Bronchial epithelial cell (primary cell): Measurements from ENCODE around the gene NOXRED1. TPM values are rescaled to one million over a fixed set of nuclear protein-coding genes. Genes with fewer than 3 reads are reported as not detected.
"Not testable (repeated sequence)": the region's sequence is repeated elsewhere in the genome, so short reads cannot be mapped to it uniquely, and the experiment has no call there.

Experiments used
- DNase-seq: peaks from one replicate; pipeline ENCODE4 v3.0.0-alpha.2; 2010; ENCODE audit warnings: low read depth
- FAIRE-seq: peaks from 2 replicates; lab custom pipeline; 2011; peaks lifted over from hg19 to GRCh38; lab: Jason Lieb, UNC
- H3K27me3 ChIP-seq: 2 replicates; pipeline ENCODE4 v1.5.1; 2011; ENCODE audit warnings: low read length; ENCODE audit not compliant: control insufficient read depth, insufficient read depth
- H3K36me3 ChIP-seq: 2 replicates; pipeline ENCODE4 v1.5.1; 2011; ENCODE audit warnings: low read length; ENCODE audit not compliant: control insufficient read depth, insufficient read depth
- H3K4me3 ChIP-seq: 2 replicates; pipeline ENCODE4 v1.5.1; 2011; ENCODE audit warnings: mild to moderate bottlenecking, low read depth, low read length, control low read depth
- total RNA-seq: library from RNA; depleted of rRNA; stranded (reverse); fragments of >200 nt; gene quantifications from 2 replicates; pipeline ENCODE4 v1.2.1, GENCODE V29; 2014
- TF ChIP-seq, protein P1 (sequence below): IDR thresholded peaks from 2 replicates; pipeline ENCODE4 v1.5.1; 2011; ENCODE audit warnings: mild to moderate bottlenecking, moderate library complexity, low read length, control low read depth, inconsistent platforms; ENCODE audit not compliant: insufficient read depth, severe bottlenecking

The NOXRED1 gene
- total RNA-seq, 1 donor from 2014 or later = 0.26 TPM

DNA sequence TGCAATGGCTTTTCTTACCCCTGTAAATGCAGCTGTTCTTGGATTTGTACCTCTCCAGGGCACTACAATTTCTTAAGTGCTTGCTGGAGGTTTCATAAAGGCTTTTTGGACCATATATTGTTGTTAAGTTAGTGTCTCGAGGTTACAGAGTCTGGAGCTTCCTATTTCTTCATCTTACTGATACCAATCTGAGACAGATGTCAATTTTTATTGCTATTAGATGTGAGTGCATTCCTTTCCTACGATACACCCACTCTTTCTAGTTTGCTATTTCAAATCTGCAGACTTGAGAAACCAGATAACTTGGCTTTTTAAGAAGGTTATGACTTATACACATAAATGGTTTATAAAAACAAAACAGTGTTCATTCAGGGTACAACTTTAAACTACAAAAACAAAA, 2.1 kb downstream of the NOXRED1 start:
- TF ChIP-seq, protein P1, sequence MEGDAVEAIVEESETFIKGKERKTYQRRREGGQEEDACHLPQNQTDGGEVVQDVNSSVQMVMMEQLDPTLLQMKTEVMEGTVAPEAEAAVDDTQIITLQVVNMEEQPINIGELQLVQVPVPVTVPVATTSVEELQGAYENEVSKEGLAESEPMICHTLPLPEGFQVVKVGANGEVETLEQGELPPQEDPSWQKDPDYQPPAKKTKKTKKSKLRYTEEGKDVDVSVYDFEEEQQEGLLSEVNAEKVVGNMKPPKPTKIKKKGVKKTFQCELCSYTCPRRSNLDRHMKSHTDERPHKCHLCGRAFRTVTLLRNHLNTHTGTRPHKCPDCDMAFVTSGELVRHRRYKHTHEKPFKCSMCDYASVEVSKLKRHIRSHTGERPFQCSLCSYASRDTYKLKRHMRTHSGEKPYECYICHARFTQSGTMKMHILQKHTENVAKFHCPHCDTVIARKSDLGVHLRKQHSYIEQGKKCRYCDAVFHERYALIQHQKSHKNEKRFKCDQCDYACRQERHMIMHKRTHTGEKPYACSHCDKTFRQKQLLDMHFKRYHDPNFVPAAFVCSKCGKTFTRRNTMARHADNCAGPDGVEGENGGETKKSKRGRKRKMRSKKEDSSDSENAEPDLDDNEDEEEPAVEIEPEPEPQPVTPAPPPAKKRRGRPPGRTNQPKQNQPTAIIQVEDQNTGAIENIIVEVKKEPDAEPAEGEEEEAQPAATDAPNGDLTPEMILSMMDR = no peak
- Histone ChIP-seq H3K36me3 (peaks cover 3% of the 10 kb centered on the region), H3K4me3 (no peak overlapping the region), H3K27me3 (no peaks in the 10 kb centered on the region)
- DNase-seq = no peak
- no peak for FAIRE-seq

DNA sequence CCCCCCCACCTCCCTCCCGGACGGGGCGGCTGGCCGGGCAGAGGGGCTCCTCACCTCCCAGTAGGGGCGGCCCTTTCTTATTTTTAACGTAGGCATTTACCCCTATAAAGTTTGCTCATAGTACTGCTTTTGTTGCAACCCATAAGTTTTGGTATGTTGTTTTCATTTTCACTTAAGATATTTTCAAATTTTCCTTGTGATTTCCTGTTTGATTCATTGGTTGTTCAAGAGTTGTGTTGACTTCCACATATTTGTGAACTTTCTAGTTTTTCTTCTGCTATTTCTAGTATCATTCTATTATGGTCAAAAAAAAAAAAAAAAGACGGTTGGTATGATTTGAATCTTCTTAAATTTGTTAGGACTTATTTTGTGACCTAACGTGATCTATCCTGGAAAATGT, 6.5 kb downstream of the NOXRED1 start:
- Histone ChIP-seq H3K36me3 (no peaks in the 10 kb centered on the region), H3K27me3 (no peaks in the 10 kb centered on the region), H3K4me3 (no peak overlapping the region)
- TF ChIP-seq, protein P1 = no peak
- DNase-seq (no peak), FAIRE-seq (no peak)

DNA sequence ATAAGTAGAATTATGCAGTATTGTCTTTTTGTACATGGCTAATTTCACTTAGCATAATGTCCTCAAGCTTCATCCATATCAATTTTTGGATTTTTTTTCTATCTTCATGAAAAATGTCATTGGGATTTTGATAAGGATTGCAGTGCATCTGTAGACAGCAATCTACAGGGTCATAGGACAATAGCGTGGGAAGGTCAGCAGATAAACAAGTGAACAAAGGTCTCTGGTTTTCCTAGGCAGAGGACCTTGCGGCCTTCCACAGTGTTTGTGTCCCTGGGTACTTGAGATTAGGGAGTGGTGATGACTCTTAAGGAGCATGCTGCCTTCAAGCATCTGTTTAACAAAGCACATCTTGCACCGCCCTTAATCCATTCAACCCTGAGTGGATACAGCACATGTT, 7.2 kb downstream of the NOXRED1 start:
- DNase-seq, H3K27me3 ChIP-seq, H3K36me3 ChIP-seq, H3K4me3 ChIP-seq, FAIRE-seq: not testable (repeated sequence)

DNA sequence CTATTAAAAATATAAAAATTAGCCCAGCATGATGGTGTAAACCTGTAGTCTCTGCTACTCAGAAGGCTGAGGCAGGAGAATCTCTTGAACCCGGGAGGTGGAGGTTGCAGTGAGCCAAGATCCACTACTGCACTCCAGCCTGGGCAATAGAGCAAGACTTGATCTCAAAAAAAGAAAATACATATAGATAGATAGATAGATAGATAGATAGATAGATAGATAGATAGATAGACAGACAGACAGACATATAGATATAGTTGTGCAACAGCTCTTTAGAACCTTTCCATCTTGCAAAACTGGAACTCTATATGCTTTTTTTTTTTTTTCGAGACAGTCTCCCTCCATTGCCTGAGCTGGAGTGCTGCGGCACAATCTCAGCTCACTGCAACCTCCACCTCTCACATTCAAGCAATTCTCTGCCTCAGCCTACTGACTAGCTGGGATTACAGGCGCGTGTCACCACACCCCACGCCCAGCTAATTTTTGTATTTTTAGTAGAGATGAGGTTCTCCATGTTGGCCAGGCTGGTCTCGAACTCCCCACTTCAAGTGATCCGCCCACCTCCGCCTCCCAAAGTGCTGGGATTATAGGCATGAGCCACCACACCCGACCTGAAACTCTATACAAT, 7.8 kb downstream of the NOXRED1 start:
- H3K36me3 ChIP-seq, H3K27me3 ChIP-seq, FAIRE-seq, DNase-seq, H3K4me3 ChIP-seq: not testable (repeated sequence)

DNA sequence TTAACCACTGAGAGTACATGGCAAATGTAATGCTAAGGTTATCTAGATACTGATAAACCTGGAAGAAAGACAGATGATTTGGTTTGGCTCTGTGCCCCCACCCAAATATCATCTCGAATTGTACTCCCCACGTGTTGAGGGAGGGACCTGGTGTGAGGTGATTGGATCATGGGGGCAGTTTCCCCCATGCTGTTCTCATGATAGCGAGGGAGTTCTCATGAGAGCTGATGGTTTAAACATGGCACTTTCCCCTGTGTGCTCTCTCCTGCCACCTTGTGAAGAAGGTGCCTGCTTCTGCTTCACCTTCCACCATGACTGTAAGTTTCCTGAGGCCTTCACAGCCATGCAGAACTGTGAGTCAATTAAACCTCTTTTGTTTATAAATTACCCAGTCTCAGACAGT, 14.2 kb downstream of the NOXRED1 start:
- no peak overlapping the region for H3K4me3 ChIP-seq
- H3K27me3 ChIP-seq = no peaks in the 10 kb centered on the region
- H3K36me3 ChIP-seq = no peaks in the 10 kb centered on the region
- TF ChIP-seq, protein P1 = peak; percentile 44
- peak; percentile 35 for DNase-seq
- FAIRE-seq = no peak

DNA sequence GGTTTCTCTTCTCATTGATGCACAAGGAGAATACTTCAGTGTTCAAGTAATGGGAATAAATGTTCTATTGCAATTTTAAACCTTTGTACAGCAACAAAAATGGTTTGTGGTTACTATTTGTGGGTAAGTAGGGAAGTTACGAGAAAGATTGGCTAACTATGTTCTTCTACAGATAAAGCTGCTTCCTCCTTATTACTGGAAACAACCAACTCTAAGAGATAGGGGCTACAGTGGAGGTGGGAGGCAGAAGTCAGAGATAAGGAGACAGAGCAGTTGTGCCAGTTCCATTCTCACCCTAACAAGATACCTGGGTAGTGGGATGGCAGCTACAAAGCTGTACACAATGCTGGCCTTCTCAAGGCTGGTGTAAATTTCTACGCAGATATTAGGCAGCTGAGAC, 16.2 kb downstream of the NOXRED1 start:
- H3K4me3 ChIP-seq = no peak overlapping the region
- DNase-seq (no peak), FAIRE-seq (no peak)
- TF ChIP-seq, protein P1 = no peak
- H3K36me3 ChIP-seq = no peaks in the 10 kb centered on the region
- H3K27me3 ChIP-seq = no peaks in the 10 kb centered on the region

DNA sequence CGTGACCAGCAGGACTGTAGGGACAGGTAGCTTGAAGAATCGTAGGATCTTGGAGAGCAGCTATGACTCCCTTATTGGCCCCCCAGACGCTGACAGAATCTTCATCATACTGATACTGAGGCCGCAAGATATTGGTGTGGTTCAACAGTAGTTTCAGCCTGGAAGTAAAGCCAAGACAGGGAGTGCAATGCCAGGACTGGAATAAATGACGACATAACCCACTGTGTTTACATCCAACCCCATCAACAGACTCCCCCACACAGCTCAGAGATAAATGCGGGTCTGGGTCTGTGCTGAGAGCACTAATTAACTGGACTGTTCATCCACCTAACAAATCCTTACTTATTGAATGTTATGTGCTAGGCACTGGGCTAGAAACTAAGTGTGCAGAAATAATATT, 16.6 kb downstream of the NOXRED1 start:
- Histone ChIP-seq H3K27me3 (no peaks in the 10 kb centered on the region), H3K36me3 (no peaks in the 10 kb centered on the region), H3K4me3 (no peak overlapping the region)
- TF ChIP-seq, protein P1 = no peak
- DNase-seq (no peak), FAIRE-seq (no peak)
